ENCODE data around the gene CEP97.
"Not testable (repeated sequence)": the region's sequence is repeated elsewhere in the genome, so short reads cannot be mapped to it uniquely, and the experiment has no call there.

The CEP97 gene, protein sequence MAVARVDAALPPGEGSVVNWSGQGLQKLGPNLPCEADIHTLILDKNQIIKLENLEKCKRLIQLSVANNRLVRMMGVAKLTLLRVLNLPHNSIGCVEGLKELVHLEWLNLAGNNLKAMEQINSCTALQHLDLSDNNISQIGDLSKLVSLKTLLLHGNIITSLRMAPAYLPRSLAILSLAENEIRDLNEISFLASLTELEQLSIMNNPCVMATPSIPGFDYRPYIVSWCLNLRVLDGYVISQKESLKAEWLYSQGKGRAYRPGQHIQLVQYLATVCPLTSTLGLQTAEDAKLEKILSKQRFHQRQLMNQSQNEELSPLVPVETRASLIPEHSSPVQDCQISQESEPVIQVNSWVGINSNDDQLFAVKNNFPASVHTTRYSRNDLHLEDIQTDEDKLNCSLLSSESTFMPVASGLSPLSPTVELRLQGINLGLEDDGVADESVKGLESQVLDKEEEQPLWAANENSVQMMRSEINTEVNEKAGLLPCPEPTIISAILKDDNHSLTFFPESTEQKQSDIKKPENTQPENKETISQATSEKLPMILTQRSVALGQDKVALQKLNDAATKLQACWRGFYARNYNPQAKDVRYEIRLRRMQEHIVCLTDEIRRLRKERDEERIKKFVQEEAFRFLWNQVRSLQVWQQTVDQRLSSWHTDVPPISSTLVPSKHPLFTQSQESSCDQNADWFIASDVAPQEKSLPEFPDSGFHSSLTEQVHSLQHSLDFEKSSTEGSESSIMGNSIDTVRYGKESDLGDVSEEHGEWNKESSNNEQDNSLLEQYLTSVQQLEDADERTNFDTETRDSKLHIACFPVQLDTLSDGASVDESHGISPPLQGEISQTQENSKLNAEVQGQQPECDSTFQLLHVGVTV

GRCh38 chr3:101724329-101725193 lies at the start of gene CEP97:
Gene CEP97 (plus strand): TSS chr3:101724614. CDS start chr3:101724677, 63 bp downstream.
- DNase-seq (ENCODE audit: low spot score), result peak; percentile 94

- DNase-seq (ENCODE audit: low spot score), result no peak
Observed at GRCh38 chr3:101675709-101676215, 48.7 kb upstream of the CEP97 start.

GRCh38 chr3:101676216-101676764 lies 48.1 kb upstream of the CEP97 start:
- peak; percentile 88 for DNase-seq (ENCODE audit: low spot score)

DNA sequence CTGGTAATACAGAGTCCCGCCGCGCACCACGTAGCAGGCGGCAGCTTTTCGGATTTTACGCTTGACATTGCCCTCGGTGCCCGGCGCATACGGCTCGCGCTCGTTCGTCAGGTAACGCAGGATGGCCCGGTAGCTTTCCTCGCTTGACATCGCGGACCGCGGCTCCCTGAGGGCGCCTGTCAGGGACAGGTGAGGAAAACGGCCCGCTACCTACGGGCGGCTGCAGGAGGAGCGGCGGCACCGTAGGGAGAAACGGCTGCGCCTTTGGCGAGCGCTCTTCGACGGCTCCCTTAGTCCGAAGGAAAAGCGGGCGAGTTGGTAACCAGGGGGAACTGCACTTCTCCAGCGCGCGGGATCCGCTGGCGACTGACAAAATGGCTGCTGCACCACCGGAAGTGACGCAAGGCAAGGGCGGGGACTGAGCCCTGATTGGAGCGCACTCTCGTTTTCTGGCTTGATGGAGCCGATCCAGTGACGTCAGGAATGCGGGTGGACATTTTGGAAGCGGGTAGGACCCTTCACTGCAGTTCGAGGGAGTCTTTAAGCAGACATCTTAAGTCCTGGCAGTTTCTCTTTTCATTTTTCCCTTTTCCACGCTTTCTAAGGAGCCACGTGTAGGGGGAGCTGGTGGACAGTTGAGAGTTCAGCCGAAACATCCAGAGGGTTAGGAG lies 47.5 kb upstream of the CEP97 start, which contains the start of gene ZBTB11:
ZBTB11 (minus strand) TSS at position 368 of the 671 bp plus-strand sequence; CDS start at position 150, 218 bp downstream.
- peak; percentile 99 for DNase-seq (ENCODE audit: low spot score)

DNA sequence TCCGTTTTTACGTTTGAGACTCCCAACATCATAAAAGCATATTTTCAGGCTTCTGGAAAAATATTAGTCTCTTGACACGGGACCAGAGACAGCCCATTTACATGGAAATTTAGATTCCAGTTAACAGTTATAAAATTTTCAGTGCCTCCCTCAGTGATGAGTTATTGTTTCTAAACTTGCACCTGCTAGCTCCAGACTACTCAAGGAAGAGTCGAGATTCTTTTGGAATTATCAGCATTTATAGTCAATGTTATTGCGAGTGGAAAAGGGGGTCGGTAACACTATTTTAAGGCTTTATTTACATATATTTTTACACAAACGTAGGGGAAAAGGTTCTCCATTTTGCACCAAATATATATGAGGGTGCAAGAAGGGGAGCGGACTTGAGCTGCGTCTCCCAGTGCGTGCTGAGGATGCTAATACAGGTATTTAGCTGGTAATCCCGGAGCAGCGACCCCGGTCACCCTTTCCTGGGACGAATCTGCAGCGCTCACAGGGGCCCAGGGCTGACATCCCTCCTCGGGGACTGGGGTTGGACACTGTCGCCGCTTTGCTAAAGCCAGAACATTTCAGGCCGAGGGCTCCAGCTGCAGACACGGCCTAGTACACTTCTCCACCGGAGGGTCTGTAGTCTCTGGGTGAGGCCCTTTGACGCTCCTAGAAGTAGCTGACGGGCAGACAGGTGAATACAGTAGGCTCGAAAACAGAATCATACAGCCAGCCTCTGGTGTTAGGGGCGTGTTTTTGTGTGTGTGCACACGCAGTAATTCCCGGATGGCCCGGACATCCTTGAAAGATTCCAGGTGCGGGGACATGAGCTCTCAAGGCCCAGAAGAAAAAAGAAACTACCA lies 46.8 kb upstream of the CEP97 start:
- DNase-seq (ENCODE audit: low spot score), result no peak

- DNase-seq (ENCODE audit: low spot score), result not testable (repeated sequence)
Observed at GRCh38 chr3:101678837-101679236, 45.6 kb upstream of the CEP97 start.

DNA sequence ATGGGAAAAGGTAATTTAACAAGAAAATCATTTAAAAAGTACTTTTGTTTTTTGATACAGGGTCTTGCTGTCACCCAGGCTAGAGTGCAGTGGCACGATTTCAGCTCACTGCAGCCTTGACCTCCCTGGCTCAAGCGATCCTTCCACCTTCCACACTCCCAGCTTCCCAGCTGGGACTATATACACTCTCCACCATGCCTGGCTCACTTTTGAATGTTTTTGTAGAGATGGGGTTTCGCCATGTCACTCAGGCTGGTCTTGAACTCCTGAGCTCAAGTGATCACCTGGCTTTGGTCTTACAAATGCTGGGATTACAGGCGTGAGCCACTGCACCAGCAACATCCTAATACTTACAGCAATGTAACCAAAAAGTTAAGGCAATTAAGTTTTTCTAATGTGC lies 43.9 kb upstream of the CEP97 start:
- no peak for DNase-seq (ENCODE audit: low spot score)

- DNase-seq (ENCODE audit: low spot score), result no peak
Observed at GRCh38 chr3:101685050-101685400, 39.4 kb upstream of the CEP97 start.

DNA sequence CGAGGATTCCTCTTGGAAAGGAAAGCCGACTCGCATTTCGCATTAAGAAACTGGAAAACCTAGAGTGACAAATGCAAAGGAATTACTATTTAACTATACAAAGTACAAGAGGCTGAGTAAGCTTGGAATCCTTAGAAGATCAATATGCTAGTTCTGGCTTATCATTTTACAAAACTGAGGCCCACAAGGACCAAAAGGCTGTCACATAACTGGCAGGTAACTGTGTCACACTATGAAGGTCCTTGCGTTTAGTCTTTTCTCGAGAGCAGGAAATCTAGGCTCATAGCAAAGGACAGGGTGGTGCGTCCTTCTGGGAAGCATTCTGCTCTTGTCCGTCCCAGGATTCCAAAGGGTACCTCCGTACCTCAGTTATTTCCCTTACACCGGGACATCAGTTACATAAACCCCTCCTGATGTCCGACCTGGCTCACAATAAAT lies 38.5 kb upstream of the CEP97 start:
- no peak for DNase-seq (ENCODE audit: low spot score)

GRCh38 chr3:101687142-101687931 lies 37.1 kb upstream of the CEP97 start:
- DNase-seq (ENCODE audit: low spot score), result no peak

GRCh38 chr3:101689286-101689685 lies 35.1 kb upstream of the CEP97 start:
- no peak for DNase-seq (ENCODE audit: low spot score)

GRCh38 chr3:101690972-101691371 lies 33.4 kb upstream of the CEP97 start:
- no peak for DNase-seq (ENCODE audit: low spot score)

DNA sequence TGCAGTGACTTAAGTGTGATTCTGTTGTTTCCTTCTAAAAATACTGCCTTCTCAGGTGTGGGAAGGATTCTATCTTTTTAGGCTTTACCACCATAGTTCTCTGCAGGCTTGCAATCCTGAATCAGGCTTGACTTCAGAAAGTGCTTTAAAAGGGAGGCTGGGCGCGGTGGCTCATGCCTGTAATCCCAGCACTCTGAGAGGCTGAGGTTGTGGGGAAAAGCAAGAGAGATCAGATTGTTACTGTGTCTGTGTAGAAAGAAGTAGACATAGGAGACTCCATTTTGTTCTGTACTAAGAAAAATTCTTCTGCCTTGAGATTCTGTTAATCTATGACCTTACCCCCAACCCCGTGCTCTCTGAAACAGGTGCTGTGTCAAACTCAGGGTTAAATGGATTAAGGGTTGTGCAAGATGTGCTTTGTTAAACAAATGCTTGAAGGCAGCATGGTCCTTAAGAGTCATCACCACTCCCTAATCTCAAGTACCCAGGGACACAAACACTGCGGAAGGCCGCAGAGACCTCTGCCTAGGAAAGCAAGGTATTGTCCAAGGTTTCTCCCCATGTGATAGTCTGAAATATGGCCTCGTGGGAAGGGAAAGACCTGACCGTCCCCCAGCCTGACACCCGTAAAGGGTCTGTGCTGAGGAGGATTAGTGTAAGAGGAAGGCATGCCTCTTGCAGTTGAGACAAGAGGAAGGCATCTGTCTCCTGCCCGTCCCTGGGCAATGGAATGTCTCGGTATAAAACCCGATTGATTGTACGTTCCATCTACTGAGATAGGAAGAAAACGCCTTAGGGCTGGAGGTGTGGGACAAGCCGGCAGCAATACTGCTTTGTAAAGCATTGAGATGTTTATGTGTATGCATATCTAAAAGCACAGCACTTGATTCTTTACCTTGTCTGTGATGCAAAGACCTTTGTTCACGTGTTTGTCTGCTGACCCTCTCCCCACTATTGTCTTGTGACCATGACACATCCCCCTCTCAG lies 32.4 kb upstream of the CEP97 start:
- not testable (repeated sequence) for DNase-seq (ENCODE audit: low spot score)

- DNase-seq (ENCODE audit: low spot score), result peak; percentile 52
Observed at GRCh38 chr3:101693540-101693939, 30.9 kb upstream of the CEP97 start.

- DNase-seq (ENCODE audit: low spot score), result not testable (repeated sequence)
Observed at GRCh38 chr3:101694836-101695235, 29.6 kb upstream of the CEP97 start.

DNA sequence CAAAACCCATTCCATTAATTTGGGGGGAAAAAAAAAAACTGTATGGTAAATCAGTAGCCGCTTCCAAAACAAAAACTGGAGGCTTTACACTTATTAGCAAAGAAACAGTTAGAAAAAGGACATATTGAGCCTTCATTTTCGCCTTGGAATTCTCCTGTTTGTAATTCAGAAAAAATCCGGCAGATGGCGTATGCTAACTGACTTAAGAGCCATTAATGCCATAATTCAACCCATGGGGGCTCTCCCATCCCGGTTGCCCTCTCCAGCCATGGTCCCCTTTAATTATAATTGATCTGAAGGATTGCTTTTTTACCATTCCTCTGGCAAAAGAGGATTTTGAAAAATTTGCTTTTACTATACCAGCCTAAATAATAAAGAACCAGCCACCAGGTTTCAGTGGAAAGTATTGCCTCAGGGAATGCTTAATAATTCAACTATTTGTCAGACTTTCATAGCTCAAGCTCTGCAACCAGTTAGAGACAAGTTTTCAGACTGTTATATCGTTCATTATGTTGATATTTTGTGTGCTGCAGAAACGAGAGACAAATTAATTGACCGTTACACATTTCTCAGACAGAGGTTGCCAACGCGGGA lies 28.5 kb upstream of the CEP97 start:
- DNase-seq (ENCODE audit: low spot score), result peak; percentile 51

Measured in kidney capillary endothelial cell (primary cell).